ENCODE results near the gene KRT77.

- TF ChIP-seq EP300 (IDR thresholded peaks at IDR 0.05) = no peak
- TF ChIP-seq, protein P1, sequence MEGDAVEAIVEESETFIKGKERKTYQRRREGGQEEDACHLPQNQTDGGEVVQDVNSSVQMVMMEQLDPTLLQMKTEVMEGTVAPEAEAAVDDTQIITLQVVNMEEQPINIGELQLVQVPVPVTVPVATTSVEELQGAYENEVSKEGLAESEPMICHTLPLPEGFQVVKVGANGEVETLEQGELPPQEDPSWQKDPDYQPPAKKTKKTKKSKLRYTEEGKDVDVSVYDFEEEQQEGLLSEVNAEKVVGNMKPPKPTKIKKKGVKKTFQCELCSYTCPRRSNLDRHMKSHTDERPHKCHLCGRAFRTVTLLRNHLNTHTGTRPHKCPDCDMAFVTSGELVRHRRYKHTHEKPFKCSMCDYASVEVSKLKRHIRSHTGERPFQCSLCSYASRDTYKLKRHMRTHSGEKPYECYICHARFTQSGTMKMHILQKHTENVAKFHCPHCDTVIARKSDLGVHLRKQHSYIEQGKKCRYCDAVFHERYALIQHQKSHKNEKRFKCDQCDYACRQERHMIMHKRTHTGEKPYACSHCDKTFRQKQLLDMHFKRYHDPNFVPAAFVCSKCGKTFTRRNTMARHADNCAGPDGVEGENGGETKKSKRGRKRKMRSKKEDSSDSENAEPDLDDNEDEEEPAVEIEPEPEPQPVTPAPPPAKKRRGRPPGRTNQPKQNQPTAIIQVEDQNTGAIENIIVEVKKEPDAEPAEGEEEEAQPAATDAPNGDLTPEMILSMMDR (IDR thresholded peaks at IDR 0.05) = no peak
- TF ChIP-seq POLR2AphosphoS5 (IDR thresholded peaks at IDR 0.05) = no peak
- no peak for TF ChIP-seq POLR2A (IDR thresholded peaks at IDR 0.05)
Observed at GRCh38 chr12:52683575-52684300, 19.6 kb downstream of the KRT77 start.

All from sigmoid colon (tissue), 4 donors.